Endothelial cell of umbilical vein (primary cell): Measurements from ENCODE around the gene CYP26C1. TPM values are rescaled to one million over a fixed set of nuclear protein-coding genes. Genes with fewer than 3 reads are reported as not detected.
A peak's percentile ranks its signal among the peaks of the same experiment; 100 is the strongest.

ENCODE experiments used
- BruUV-seq: library from RNA; stranded (reverse); fragments of 400-500 nt; replicated peaks from 2 replicates; lab custom pipeline; 2021; lab: Mats Ljungman, UMichigan
- CTCF ChIA-PET: fragments of 300-600, 350-600 bp; sonication (Branson Sonifier 250); formaldehyde crosslinking; loops from one replicate; lab custom pipeline; 2021; ENCODE audit warnings: antibody characterized with exemption, inconsistent platforms; lab: Charles Lee
- POLR2A ChIA-PET: fragments of 300-600, 350-600 bp; sonication (Branson Sonifier 250); formaldehyde crosslinking; loops from one replicate; lab custom pipeline; 2021; ENCODE audit warnings: antibody characterized with exemption, inconsistent platforms; lab: Charles Lee
- DNase-seq: peaks from one replicate; pipeline ENCODE4 v3.0.0-alpha.2; 2011; ENCODE audit warnings: low read depth, low spot score
- FAIRE-seq: peaks from 2 replicates; lab custom pipeline; 2011; peaks lifted over from hg19 to GRCh38; lab: Jason Lieb, UNC
- H2AFZ ChIP-seq: 2 replicates; pipeline ENCODE4 v1.6.0; 2012; ENCODE audit warnings: low read depth, low read length, control low read depth, inconsistent platforms
- H3K27ac ChIP-seq: 2 replicates; pipeline ENCODE4 v1.5.1; 2011; ENCODE audit warnings: low read depth, mild to moderate bottlenecking, control low read depth, low read length, moderate library complexity; ENCODE audit not compliant: insufficient read depth
- H3K27me3 ChIP-seq, 2 experiments: 2 replicates each; pipeline versions ENCODE4 v1.6.0 to v1.6.1; 2011; ENCODE audit warnings: low read length in 2 of 2, mixed read lengths in 1 of 2; ENCODE audit not compliant: control insufficient read depth in 2 of 2, insufficient read depth in 2 of 2
- H3K36me3 ChIP-seq, 2 experiments: 2 replicates in 1 of 2; 3 replicates in 1 of 2; pipeline ENCODE4 v1.5.1; 2011; ENCODE audit warnings: low read length in 2 of 2, mild to moderate bottlenecking in 1 of 2, moderate library complexity in 1 of 2; ENCODE audit not compliant: control insufficient read depth in 2 of 2, insufficient read depth in 2 of 2; ENCODE audit errors: extremely low read depth in 1 of 2
- H3K4me1 ChIP-seq: 3 replicates; pipeline ENCODE4 v1.5.1; 2011; ENCODE audit warnings: mild to moderate bottlenecking, low read length; ENCODE audit not compliant: control insufficient read depth, insufficient read depth; ENCODE audit errors: extremely low read depth
- H3K4me2 ChIP-seq: 2 replicates; pipeline ENCODE4 v1.6.1; 2011; ENCODE audit warnings: low read length, control low read depth, mixed read lengths; ENCODE audit not compliant: insufficient read depth
- H3K4me3 ChIP-seq, 3 experiments: fragments of 200-600 bp in 1 of 3; sonication (generic), shearing (Covaris generic) in 1 of 3; replicated peaks in 1 of 3; 2 replicates each; pipeline ENCODE4 v1.5.1; 2011 to 2016; ENCODE audit warnings: control low read depth in 3 of 3, low read length in 3 of 3, mild to moderate bottlenecking in 2 of 3, inconsistent platforms in 1 of 3, low read depth in 1 of 3, moderate library complexity in 1 of 3; ENCODE audit not compliant: insufficient read depth in 1 of 3
- H3K79me2 ChIP-seq: 2 replicates; pipeline ENCODE4 v1.6.0; 2012; ENCODE audit warnings: low read length, inconsistent platforms; ENCODE audit not compliant: control insufficient read depth, insufficient read depth
- H3K9ac ChIP-seq: replicated peaks from 2 replicates; pipeline ENCODE3; 2011; ENCODE audit warnings: low read length, control low read depth; ENCODE audit not compliant: insufficient read depth; ENCODE audit errors: extremely low read depth
- H3K9me1 ChIP-seq: replicated peaks from 3 replicates; pipeline ENCODE4 v1.6.0; 2011; ENCODE audit warnings: mild to moderate bottlenecking, low read length; ENCODE audit not compliant: control insufficient read depth, insufficient read depth; ENCODE audit errors: extremely low read depth
- H3K9me3 ChIP-seq: replicated peaks from 2 replicates; pipeline ENCODE4 v1.5.1; 2012; ENCODE audit warnings: low read length, inconsistent platforms; ENCODE audit not compliant: control insufficient read depth, insufficient read depth
- H4K20me1 ChIP-seq: replicated peaks from 2 replicates; pipeline ENCODE3; 2011; ENCODE audit warnings: mild to moderate bottlenecking, low read length; ENCODE audit not compliant: control insufficient read depth, insufficient read depth; ENCODE audit errors: extremely low read depth
- CTCF ChIP-seq, 2 donors: IDR thresholded peaks; 1 replicate in 1 of 2; 2 replicates in 1 of 2; pipeline ENCODE4 v1.5.1; 2011; ENCODE audit warnings: low read length in 2 of 2, mild to moderate bottlenecking in 2 of 2, moderate library complexity in 2 of 2, control low read depth in 1 of 2, inconsistent platforms in 1 of 2, low read depth in 1 of 2; ENCODE audit not compliant: insufficient read depth in 1 of 2; ENCODE audit errors: extremely low read depth in 1 of 2
- EZH2 ChIP-seq: IDR thresholded peaks from 2 replicates; pipeline ENCODE4 v1.6.1; 2012; ENCODE audit warnings: borderline replicate concordance, low read depth, mild to moderate bottlenecking, moderate library complexity, low read length, inconsistent platforms; ENCODE audit not compliant: severe bottlenecking
- FOS ChIP-seq: IDR thresholded peaks from 2 replicates; pipeline ENCODE4 v1.6.1; 2011; ENCODE audit warnings: mild to moderate bottlenecking, low read length, moderate library complexity, borderline replicate concordance; ENCODE audit not compliant: insufficient read depth
- GATA2 ChIP-seq: IDR thresholded peaks from 2 replicates; pipeline ENCODE4 v1.7.0; 2011; ENCODE audit warnings: low read depth, mild to moderate bottlenecking, moderate library complexity, mixed read lengths, low read length; ENCODE audit not compliant: insufficient read length, insufficient read depth
- JUN ChIP-seq: IDR thresholded peaks from 2 replicates; pipeline ENCODE4 v1.6.1; 2011; ENCODE audit warnings: borderline replicate concordance, low read depth; ENCODE audit not compliant: insufficient read length, insufficient read depth
- MAX ChIP-seq: IDR thresholded peaks from 2 replicates; pipeline ENCODE4 v1.6.1; 2011; ENCODE audit not compliant: insufficient read depth, insufficient read length
- MYC ChIP-seq: IDR thresholded peaks from one replicate; pipeline ENCODE4 v1.6.1; 2011; ENCODE audit warnings: mild to moderate bottlenecking, low read depth, low read length
- POLR2A ChIP-seq: IDR thresholded peaks from 2 replicates; pipeline ENCODE4 v1.6.1; 2012; ENCODE audit warnings: low read depth, mild to moderate bottlenecking, control low read depth, low read length
- POLR2AphosphoS5 ChIP-seq: IDR thresholded peaks from 2 replicates; pipeline ENCODE4 v1.6.1; 2012; ENCODE audit warnings: low read depth, mild to moderate bottlenecking, control low read depth, low read length, moderate library complexity; ENCODE audit not compliant: insufficient read depth
- dilution Hi-C: fragments of 300-500 bp; cut with MboI; formaldehyde crosslinking; loops from one replicate; pipeline ENCODE4 v1.15.0; 2019; ENCODE audit warnings: low sequenced_read_pairs; ENCODE audit not compliant: extremely low pct_ligation_motif_present
- intact Hi-C: fragments of 100-400 bp; cut with micrococcal nuclease; formaldehyde crosslinking; loops from one replicate; pipeline ENCODE4 v1.10.0; 2022
- polyA plus RNA-seq, 4 experiments: library from polyadenylated mRNA; depleted of rRNA in 3 of 4; stranded (reverse) in 3 of 4; unstranded in 1 of 4; fragments of >200 nt; gene quantifications; 2 replicates each; pipeline versions ENCODE4 v1.2.1 to v1.2.3, GENCODE V29; 2011 to 2012; ENCODE audit warnings: missing spikeins in 1 of 4
- total RNA-seq: library from RNA; stranded (reverse); gene quantifications from 2 replicates; pipeline ENCODE4 v1.2.3, GENCODE V29; 2021

The CYP26C1 gene
- total and polyA plus RNA-seq, 2 donors (not counting 3 experiments of a cell fraction or from before 2014, with no cell fraction given) = 0.12 to 3.0 TPM

GRCh38 chr10:93077860-93078337 is 17.3 kb downstream of the CYP26C1 start:
- Histone ChIP-seq H3K79me2 (no peaks in the 10 kb centered on the region), H3K27me3 (peaks cover 24 to 37% of the 10 kb centered on the region in 2 experiments), H3K27ac (no peak overlapping the region), H3K4me2 (no peak overlapping the region), H3K9ac (no peak overlapping the region), H3K36me3 (no peaks in the 10 kb centered on the region), H3K4me1 (peaks cover 16% of the 10 kb centered on the region), H4K20me1 (no peaks in the 10 kb centered on the region), H3K4me3 (no peak overlapping the region), H2AFZ (no peak overlapping the region), H3K9me1 (no peaks in the 10 kb centered on the region), H3K9me3 (no peaks in the 10 kb centered on the region)
- BruUV-seq = no TSS peak
- ChIA-PET CTCF (interaction anchor here (1.0 to 6.9 kb wide), 3 partner anchors 10 to 434 kb away, joined by 4 to 67 read pairs (median 7); no protein-coding TSS in a partner anchor), POLR2A (no interaction called here)
- FAIRE-seq (peak; percentile 33), DNase-seq (no peak)
- intact Hi-C loops (no loop called here), dilution Hi-C loops (no loop called here)
- no peak for TF ChIP-seq MAX
- no peak for TF ChIP-seq GATA2
- TF ChIP-seq CTCF (IDR thresholded peaks at IDR 0.05; ENCODE audit: extremely low read depth in 1 of 2, insufficient read depth in 1 of 2, low read depth in 1 of 2, low read length in 2 of 2) = no peak
- TF ChIP-seq POLR2AphosphoS5 = no peak
- no peak for TF ChIP-seq MYC
- TF ChIP-seq FOS = no peak
- no peak for TF ChIP-seq JUN
- no peak for TF ChIP-seq EZH2
- no peak for TF ChIP-seq POLR2A
